Endometrial microvascular endothelial cells (primary cell): ENCODE results near the gene ADD1. TPM values are rescaled to one million over a fixed set of nuclear protein-coding genes. Genes with fewer than 3 reads are reported as not detected.

Experiments
- in situ Hi-C: cut with HindIII; loops from 2 replicates; pipeline ENCODE4 v1.10.0; 2017; ENCODE audit warnings: low sequenced_read_pairs, low pct_unique_long_range_greater_than_20kb; ENCODE audit errors: inconsistent ontology term
- total RNA-seq: library from RNA; depleted of rRNA; stranded (reverse); fragments of >200 nt; gene quantifications from one replicate; pipeline ENCODE4 v1.2.3, GENCODE V29; 2015; ENCODE audit errors: inconsistent ontology term

Gene ADD1, protein sequence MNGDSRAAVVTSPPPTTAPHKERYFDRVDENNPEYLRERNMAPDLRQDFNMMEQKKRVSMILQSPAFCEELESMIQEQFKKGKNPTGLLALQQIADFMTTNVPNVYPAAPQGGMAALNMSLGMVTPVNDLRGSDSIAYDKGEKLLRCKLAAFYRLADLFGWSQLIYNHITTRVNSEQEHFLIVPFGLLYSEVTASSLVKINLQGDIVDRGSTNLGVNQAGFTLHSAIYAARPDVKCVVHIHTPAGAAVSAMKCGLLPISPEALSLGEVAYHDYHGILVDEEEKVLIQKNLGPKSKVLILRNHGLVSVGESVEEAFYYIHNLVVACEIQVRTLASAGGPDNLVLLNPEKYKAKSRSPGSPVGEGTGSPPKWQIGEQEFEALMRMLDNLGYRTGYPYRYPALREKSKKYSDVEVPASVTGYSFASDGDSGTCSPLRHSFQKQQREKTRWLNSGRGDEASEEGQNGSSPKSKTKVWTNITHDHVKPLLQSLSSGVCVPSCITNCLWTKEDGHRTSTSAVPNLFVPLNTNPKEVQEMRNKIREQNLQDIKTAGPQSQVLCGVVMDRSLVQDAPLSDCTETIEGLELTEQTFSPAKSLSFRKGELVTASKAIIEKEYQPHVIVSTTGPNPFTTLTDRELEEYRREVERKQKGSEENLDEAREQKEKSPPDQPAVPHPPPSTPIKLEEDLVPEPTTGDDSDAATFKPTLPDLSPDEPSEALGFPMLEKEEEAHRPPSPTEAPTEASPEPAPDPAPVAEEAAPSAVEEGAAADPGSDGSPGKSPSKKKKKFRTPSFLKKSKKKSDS
- 182 TPM for total RNA-seq

DNA sequence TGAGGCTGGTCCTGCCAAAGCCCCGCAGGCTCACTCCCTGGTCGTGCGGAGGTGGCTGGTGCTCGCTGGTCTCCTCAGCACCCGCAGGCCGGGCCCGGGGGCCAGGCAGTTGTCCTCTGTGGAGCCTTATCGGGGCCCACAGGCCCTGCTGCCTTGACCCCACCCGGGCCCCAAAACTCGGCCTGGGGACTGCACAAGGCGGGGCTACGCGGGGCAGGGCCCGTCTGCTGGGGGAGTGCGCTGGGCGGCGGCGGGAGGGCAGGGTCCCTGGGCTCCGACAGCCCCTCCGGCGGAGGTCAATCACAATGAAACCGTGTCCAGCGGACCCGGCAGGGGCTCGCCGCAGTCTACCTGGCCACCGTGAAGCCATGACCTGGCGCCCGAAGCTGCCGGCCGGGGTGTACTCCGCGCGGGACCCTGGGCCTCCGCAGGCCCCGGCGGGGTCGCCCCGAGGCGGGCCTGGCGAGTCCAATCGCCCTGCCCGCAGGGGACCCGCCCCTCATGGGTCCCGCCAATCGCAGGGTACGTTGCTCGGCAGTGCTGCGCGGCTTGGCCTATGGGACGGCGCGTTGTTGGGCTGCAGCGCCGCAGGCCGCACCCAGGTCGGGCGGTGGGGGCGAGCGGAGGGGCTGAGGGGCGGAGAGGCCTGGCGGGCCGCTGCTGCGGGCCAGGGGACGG, at the start of gene ADD1:
ADD1 (plus strand) TSS at position 582 of the 678 bp plus-strand sequence. CDS start 32,072 bp downstream, outside the sequence.
- in situ Hi-C loops: no loop called here

DNA sequence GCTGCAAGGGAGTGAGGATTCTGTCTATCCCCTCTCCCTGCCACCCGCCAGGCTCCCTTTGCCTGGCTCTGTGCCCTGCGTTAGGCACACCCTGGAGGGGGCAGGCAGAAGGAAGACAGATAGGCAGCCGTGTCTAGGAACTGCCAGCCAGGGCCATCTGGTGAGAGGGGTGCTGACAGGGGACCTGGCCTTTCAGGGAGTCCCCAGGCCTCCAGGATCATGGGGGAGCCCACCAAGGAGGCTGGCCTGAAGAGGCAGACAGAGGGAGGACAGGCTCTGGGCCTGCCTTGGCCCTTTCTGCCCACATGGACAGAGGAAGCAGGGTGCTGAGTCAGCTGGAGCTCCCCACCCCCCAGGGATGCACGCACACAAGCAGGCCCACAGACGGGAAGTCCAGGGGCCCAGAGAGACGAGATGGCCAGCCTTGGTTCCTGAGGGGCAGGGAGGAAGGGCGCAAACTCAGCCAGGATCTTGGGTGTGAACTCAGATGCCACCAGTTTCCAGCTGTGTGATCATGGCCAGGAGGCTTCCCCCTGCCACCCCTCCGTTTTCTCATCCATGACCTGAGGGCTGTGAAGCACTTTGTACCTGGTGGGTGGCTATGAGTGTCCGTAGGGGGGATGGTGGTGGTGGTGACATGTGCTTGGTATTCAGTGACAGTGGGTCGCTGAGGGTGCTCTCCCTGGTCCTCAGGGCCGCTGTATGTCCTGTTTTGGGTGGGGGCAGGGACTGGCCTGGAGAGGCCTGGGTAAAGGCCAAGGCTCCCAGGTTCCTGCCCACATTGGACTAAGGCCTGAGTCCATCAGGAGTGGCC, 49.0 kb upstream of the ADD1 start:
- in situ Hi-C loops: no loop called here

DNA sequence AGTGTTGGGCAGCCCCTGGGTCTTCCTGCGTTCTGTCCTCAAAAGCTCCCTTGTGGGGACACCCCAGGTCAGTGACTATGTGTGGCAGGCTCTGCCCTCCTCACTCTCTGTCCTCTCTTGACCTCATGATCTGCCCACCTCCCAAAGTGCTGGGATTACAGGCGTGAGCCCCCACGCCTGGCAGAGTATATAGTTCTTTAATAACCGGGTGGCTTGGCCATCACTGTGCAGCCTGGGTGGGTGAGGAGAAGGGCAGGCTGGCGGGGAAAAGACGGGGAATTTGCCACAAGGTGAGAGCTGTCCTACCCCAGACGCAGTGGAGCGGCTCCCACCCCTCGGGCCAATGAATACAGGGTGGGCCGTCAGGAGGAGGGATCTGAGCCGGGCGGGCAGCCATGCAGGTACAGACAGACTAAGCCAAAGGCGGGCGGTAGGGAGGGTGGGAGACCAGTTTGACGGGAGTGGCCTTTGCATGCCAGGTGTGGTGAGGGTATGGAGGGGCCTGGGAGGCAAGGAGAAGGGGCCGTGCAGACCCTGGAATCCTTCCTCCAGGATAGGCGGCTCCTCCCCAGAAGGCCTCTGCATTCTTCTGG, 48.2 kb upstream of the ADD1 start:
- in situ Hi-C loops: no loop called here

DNA sequence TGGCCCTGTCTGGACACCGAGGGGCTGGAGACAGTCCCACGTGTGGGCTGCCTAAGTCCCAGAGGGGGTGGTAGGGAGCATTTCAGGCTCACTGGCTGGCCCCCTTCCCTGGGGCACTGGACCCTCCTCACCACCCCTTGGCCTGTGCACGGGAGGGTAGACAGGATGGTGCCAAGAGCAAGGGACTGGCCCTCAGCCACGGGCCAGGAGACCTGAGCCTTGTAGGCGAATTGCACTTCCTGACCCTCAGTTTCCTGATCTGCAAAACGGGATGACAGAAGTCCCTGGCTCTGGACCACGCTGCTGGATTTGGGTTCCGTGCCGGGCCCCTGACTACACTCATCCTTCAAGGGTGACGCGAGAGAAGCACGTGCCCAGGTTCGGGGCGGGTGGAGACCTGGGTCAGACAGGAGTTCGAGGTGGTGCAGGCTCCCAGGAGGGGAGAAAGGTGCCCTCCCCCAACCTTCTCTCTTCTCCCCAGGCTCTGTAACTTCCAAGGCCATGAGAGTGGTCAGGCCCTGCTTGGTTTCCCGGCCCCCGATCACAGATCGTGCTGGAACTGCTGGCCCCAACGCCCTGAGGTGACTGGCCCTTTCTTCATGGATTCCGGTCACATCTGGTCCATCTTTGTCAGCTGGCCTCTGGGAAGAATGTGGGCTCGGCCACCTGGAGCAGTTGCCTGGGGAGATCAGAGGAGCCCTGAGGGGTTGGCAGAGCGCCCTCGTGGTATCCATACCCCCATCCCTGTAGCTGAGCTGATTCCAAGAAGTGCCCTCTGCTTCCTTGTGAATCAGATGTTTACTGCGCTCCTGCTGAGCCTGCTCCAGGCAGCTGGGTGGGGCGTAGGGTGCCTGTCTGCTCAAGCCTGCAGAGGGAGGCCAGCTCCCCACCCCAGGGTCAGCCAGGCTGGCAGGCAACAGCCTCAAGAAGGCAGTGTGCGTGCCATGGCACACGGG, 47.5 kb upstream of the ADD1 start:
- in situ Hi-C loops: no loop called here

DNA sequence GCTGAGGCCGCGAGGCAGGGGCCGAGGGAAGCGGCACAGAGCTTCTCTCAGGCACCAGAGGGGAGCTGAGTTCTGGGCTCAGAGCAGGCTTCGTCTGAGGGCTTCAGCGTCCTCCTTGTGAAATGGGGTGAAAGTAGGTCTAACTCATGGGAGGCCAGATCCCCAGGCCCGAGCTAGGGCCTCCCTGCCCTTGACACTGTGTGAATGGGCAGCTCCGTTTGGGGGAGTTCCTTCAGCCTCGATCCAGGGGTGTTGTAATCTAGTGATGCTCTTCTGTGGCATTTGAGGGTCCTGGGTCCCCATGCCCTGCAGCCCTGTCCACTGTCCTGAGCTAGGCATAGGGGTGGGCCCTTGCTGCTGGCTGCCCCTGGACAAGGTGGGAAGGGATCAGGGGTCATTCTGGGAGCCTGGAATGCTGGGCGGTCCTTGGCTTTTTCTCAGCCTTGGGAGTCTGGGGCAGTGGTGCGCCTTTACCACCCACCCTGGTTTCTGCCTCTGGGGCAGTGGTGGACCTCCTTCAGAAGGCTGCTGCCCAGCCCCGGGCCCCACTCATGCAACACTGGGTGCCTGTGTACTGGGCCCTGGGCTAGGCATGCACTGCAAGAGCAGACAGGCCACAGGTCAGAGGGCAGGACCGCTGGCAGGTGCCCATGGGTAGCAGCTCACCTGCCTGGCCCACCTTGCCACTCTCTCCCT, 46.6 kb upstream of the ADD1 start:
- in situ Hi-C loops: no loop called here

DNA sequence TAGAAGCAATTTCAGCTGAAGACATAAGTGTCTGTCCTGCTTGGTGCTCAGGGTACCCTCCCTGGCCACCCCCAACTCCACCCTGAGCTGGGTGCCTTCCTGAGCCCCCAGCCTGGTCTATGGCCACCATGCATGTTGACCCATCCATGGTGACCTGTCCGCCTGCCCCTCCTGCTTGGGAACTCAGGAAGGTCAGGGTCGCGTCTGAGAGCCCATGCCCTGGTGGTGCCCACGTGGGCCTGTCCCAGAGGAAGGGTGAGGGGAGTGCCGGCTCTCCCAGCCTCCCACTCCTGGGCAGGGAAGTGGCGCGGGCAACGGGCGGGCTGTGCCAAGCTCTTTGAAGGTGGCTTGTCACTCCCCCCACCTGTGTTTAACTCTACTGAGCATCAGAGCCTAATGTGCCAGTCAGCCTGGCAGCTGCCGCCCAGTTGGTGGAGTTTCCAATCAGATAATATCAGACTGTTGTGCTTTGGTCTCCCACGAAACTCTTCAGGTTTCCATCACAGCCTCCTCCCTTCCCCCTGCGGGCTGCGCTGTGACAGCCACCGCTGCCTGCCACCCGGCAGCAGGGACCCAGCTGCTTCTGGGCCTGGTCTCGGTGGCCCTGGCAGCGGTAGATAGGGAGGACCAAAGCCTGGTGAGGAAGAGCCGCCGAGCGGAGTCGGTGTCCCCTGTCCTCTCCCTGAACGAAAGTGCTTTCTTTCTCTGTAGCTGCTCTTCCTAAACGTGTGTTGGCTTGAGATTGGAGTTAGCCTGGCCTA, 45.9 kb upstream of the ADD1 start:
- in situ Hi-C loops: no loop called here

DNA sequence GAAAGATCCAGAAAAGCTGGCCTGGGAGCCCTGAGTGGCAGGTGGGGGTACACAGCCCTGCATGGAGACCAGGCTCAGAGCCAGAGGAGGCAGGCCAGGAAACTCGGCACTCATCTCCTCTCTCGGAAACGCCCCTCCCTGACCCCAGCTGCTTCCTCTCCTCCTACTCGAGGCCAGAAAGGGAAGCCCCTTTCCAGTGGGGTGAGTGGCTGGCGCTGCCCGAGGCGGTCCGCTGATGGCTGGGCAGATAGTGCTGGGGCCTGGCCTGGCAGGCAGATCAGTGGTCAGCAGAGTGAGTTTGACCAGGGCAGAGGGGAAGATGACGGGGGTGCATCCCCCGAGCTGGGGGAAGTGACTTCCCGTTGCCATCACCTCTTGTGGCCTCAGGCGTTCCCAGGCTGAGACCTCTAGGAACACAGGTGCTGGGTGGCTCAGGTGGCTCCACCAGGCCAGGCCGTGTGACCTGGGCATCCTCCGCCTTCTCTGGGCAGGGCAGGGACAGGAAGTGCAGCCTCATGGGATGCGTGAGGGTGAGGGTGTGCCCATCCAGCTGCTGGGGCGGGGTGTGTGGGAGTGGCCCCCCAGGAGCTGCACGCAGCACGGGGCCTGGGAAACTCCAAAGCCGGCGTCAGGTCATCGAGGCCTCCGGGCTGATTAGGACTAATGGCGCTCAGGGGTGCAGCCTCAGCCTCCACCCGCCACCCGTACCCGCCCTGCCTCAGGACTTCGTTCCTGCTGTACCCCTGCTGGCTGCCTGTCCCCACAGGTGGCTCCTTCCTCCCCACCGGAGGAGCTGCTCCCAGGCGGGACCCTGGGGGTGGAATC, 45.0 kb upstream of the ADD1 start:
- in situ Hi-C loops: no loop called here

DNA sequence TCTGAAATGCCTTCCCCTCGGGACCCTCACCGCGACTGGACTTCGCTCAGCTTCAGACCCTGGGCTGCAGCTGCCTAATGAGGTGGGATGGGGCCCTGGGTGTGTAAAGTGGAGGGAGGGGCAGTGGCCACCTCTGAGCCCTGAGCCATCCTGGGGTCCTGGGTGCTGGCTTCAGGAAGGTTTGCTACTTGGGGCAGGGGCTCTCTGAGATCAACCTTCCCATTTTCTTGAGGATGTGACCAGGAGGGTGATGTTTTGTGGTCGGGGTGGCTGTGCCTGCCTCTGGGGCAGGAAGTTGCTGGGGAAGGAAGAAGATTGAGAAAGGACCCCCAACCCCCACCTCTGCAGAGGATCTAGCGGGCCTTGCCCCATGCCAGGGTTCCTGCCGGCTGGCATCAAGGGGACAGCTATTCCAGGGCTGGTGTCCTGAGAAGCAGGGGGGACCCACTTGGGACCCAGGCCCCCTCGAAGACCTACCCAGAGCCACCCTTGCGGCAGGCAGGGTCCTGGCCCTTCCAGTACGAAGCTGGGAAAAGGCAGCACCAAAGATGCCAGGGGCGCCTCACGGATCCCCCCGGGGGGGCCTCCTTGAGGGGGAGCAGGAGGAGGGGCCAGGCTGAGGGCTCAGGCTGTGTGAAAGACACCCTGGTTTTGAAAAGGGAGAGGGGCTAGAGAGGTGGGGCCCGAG, 44.3 kb upstream of the ADD1 start:
- in situ Hi-C loops: no loop called here

DNA sequence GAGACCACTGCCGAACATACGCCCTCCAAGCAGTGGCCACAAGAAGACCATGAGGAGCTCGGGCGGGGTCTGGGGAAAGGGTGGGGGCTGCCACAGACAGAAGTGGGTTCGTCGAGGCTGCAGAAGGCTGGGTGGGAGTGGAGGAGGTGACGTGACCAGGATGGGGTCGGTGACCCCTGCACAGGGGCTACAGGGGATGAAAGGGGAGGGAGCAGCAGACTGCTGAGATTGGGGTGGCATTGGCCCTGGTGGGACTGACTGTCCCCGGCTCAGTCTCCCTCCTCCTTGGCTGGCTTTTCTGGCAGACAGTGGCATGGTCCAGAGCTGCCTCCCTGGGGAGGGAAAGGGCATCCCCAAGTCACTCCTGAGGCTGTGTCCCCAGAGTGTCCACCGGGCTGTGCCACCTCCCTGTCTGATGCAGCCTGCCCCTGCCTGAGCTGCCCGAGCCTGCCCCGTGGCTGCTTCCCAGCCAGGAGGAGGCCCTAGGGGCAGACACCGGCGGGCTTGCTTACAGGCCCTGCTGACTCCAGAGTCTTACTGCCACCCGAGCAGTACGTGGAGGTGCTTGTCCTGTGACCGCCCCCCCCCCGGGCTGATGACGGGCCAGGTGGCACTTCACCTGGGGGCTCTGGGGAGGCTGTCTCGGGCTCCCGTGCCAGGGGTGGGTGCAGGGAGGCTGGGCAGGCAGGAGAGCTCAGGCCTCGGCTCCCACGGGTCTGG, 43.5 kb upstream of the ADD1 start:
- in situ Hi-C loops: no loop called here

DNA sequence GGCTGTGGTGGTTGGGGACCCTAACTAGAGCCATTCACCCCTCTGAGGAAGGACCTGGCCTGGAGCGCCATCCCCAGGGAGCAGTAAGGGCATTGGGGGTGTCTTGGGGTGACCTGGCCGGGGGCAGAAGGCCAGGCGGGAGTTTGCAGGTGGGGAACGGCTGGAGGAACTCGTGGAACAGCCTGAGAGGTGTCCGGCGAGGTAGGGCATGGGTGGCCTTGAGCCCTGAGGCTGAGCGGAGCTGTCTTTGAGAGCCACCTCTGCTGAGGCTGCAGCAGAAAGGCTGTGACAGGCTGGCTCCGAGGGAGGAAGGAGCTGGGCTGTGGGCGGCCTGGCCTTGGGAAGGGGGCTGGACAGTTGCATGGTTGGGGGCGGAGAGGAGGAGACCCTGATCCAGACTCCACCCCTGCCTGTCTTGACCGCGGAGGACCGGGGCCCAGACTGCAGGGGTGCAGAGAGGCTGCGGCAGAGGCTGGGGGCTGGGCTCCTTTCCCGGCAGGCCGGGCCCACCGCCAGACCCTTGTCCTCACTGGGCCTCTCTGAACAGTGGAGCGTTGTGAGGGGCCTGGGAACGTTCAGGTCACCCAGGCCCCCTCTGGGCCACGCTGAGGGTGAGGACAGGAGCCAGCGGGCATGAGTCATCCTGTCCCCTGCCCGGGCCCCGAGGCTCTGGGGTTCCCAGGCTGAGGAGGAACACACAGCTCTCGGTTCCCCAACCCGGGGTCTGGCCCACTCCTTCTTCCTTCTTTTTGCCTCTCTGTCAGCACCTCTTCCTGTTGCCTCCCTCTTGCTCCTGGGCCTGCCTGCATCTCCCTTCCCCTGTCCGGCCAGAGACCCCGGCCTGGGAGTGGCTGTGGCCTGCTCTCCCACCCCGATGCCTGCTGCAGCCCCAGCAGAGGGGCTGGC, 42.7 kb upstream of the ADD1 start:
- in situ Hi-C loops: no loop called here

DNA sequence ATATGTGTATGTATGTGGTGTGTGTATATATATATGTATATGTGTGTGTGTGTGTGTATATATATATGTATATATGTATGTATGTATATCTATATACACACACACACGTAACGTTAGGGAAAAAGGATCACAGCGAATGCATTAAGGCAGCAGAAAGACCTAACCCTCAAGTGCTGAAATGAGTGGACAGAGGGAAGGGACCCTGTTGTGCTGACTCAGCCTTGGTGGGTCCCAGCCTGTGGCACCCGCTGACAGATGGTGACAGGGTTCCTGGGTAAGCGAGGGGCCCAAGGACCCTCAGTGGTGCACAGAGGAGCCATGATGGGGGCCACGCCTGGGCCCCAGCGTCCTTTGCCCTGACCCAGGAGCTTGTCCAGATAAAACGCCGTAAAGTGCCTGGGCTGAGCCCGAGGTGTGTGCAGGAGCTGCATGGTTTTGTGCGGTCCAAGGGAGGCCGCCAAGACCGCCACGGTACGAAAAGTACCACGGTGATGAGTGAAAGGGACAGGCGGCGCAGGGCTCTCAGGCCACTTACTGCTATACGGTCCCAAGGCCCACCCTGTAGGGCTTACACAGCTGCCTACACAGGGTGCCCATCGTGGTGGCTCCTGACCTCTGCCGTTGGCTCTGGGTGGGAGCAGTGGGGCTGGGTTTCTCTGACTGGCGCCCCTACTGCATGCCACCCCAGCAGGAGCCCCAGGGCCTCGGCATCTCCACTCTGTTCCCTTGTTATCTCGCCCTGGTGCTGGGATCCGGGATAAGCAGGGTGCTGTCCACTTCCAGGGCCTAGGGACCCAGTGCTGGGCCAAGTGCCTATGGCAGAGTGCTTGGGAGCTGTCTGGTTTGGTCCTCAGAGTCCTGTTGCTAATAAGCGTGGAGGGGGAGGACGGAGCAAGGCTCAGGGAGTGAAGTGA, 40.8 kb upstream of the ADD1 start:
- in situ Hi-C loops: no loop called here

DNA sequence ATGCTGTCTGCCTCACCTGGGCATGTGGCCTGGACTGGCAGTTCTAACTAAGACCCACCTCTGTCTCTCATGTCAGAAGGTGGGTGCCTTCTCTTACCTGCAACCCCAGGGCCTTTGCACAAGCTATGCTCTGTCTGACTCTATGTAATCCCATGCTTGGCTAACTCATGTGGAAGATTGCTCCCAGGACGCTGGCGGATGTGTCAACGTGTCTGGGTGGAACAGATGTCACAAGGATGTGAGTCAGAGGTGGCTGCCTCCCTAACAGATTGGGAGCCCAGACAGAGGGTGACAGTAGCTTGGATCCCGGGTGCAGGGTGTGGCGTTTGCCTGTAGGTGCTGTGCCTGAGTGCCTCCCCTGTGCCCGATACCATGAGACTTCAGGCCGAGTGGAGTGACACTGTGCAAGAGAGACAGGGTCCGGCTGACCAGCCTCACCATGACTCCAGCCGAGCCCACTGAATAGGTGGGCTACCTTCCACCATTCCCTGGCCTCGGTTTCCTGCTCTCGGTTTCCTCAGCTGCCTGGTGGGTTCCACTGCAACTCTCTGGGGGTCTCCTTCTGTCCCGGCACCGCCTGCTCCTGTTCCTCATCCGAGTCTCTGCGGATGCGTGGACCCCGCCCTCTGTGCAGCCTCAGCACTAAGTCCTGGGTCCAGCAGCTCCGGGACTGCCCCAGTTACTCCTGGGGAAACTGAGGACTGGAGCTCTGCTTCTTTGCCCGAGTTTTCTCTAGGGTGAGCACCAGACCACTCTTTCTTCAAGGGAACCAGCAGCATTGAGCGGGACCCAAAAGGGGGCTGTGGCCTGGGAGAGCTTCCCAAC, 39.8 kb upstream of the ADD1 start:
- in situ Hi-C loops: no loop called here
